GM12878 (cell line): ENCODE data around the gene SLC39A11. TPM values are rescaled to one million over a fixed set of nuclear protein-coding genes. Genes with fewer than 3 reads are reported as not detected.

Experiments
- ATAC-seq: fragments of 200-7000 bp; cut with Tn5 transposase; 3 replicates; pipeline ENCODE4 v1.9.1; 2020; ENCODE audit warnings: mild to moderate bottlenecking, moderate library complexity
- BruUV-seq: library from RNA; stranded (reverse); fragments of 400-500 nt; replicated peaks from 2 replicates; lab custom pipeline; 2021; lab: Mats Ljungman, UMichigan
- CTCF ChIA-PET: fragments of 300-600 bp; sonication (Branson Sonifier 250); formaldehyde crosslinking; extraction: SDS; loops from one replicate; lab custom pipeline; 2021; ENCODE audit warnings: inconsistent platforms; lab: Yijun Ruan, JAX
- POLR2A ChIA-PET: fragments of 350-600 bp; formaldehyde crosslinking; extraction: SDS; loops from one replicate; lab custom pipeline; 2021; ENCODE audit warnings: inconsistent platforms; lab: Charles Lee
- RAD21 ChIA-PET: fragments of 300-600 bp; sonication (Branson Sonifier 250); formaldehyde crosslinking; loops from one replicate; lab custom pipeline; 2023; ENCODE audit warnings: antibody characterized with exemption; ENCODE audit not compliant: unreplicated experiment; lab: Charles Lee
- SMC1A ChIA-PET: fragments of 300-600 bp; sonication (Branson Sonifier 250); formaldehyde crosslinking; loops from one replicate; lab custom pipeline; 2023; ENCODE audit not compliant: unreplicated experiment, uncharacterized antibody; lab: Charles Lee
- DNase-seq: peaks from one replicate; pipeline ENCODE4 v3.0.0-alpha.2; 2011; ENCODE audit warnings: low read depth, low spot score
- FAIRE-seq: peaks from 3 replicates; lab custom pipeline; 2011; peaks lifted over from hg19 to GRCh38; lab: Jason Lieb, UNC
- H2AFZ ChIP-seq: 2 replicates; pipeline ENCODE4 v1.6.0; 2011; ENCODE audit warnings: low read depth, low read length, control low read depth; ENCODE audit not compliant: control insufficient read depth
- H3K27ac ChIP-seq: 2 replicates; pipeline ENCODE4 v1.5.1; 2011; ENCODE audit warnings: control low read depth; ENCODE audit not compliant: control insufficient read depth, insufficient read depth
- H3K27me3 ChIP-seq, 2 experiments: replicated peaks in 1 of 2; 2 replicates each; pipeline versions ENCODE4 v1.6.0 to v1.6.1; 2011; ENCODE audit warnings: low read length in 1 of 2; ENCODE audit not compliant: control insufficient read depth in 2 of 2, insufficient read depth in 2 of 2
- H3K36me3 ChIP-seq, 2 experiments: 2 replicates each; pipeline ENCODE4 v1.5.1; 2011; ENCODE audit warnings: low read length in 1 of 2; ENCODE audit not compliant: control insufficient read depth in 2 of 2, insufficient read depth in 2 of 2
- H3K4me1 ChIP-seq: 2 replicates; pipeline ENCODE4 v1.6.1; 2011; ENCODE audit warnings: mild to moderate bottlenecking, low read length, moderate library complexity, mixed read lengths; ENCODE audit not compliant: control insufficient read depth, insufficient read depth
- H3K4me2 ChIP-seq: 2 replicates; pipeline ENCODE4 v1.6.0; 2011; ENCODE audit warnings: control low read depth; ENCODE audit not compliant: control insufficient read depth, insufficient read depth
- H3K4me3 ChIP-seq: fragments of 200-600 bp; sonication (generic); 2 replicates; pipeline ENCODE4 v1.5.1; 2016
- H3K79me2 ChIP-seq: 2 replicates; pipeline ENCODE4 v1.6.0; 2011; ENCODE audit warnings: low read length; ENCODE audit not compliant: control insufficient read depth, insufficient read depth
- H3K9ac ChIP-seq: 2 replicates; pipeline ENCODE4 v1.8.0; 2011; ENCODE audit warnings: low read length, control low read depth, mixed read lengths; ENCODE audit not compliant: control insufficient read depth, insufficient read depth
- H3K9me3 ChIP-seq: replicated peaks from 3 replicates; pipeline ENCODE4 v1.5.1; 2011; ENCODE audit warnings: mild to moderate bottlenecking, low read length; ENCODE audit not compliant: control insufficient read depth, insufficient read depth
- H4K20me1 ChIP-seq: 2 replicates; pipeline ENCODE4 v1.6.0; 2011; ENCODE audit not compliant: control insufficient read depth, insufficient read depth
- BCL11A ChIP-seq: IDR thresholded peaks from 2 replicates; pipeline ENCODE4 v1.6.1; 2011; ENCODE audit warnings: low read depth, low read length
- CREB1 ChIP-seq: IDR thresholded peaks from 2 replicates; pipeline ENCODE4 v1.6.1; 2012; ENCODE audit warnings: low read depth, mild to moderate bottlenecking, inconsistent platforms
- KAT2A ChIP-seq: conservative IDR thresholded peaks from 2 replicates; pipeline ENCODE4 v1.6.1; 2011; ENCODE audit warnings: low read depth, low read length; ENCODE audit not compliant: control insufficient read depth
- SP1 ChIP-seq: IDR thresholded peaks from one replicate; pipeline ENCODE4 v1.6.1; 2011; ENCODE audit warnings: low read depth, low read length
- SUZ12 ChIP-seq: fragments of 200-600 bp; sonication (generic); IDR thresholded peaks from one replicate; pipeline ENCODE4 v1.6.1; 2018; ENCODE audit warnings: antibody characterized with exemption, mild to moderate bottlenecking; ENCODE audit not compliant: unreplicated experiment
- WGBS: methylation state at CpG from one replicate; pipeline ENCODE4 v1.1.6; 2016; ENCODE audit warnings: low lambda C conversion rate; ENCODE audit not compliant: insufficient replicate concordance, insufficient coverage; ENCODE audit errors: missing lambda C conversion rate; 5-methylcytosine and 5-hydroxymethylcytosine counted together
- in situ Hi-C: fragments of 300-500 bp; cut with MboI; formaldehyde crosslinking; loops from 9 replicates; pipeline ENCODE4 v1.14.3; 2018; ENCODE audit warnings: mixed read lengths
- intact Hi-C: fragments of 100-400 bp; cut with micrococcal nuclease; formaldehyde crosslinking; loops from one replicate; pipeline ENCODE4 v1.14.2; 2022; ENCODE audit not compliant: unreplicated experiment
- polyA plus RNA-seq, 11 experiments: library from polyadenylated mRNA; depleted of rRNA in 4 of 11; unstranded in 6 of 11; stranded (reverse) in 5 of 11; fragments of >200 nt; fragmentation: Nextera tagmentation in 4 of 11; fragmentation: Illumina TruSeq in 1 of 11; extraction: Ambion mirVana in 4 of 11; extraction: Trizol in 1 of 11; gene quantifications; 1 replicate in 1 of 11; 2 replicates in 10 of 11; pipeline versions ENCODE4 v1.2.1 to v1.2.3, GENCODE V29; 2011 to 2016; ENCODE audit warnings: inconsistent platforms in 2 of 11, missing spikeins in 2 of 11, low read depth in 1 of 11
- total RNA-seq, 4 experiments: library from RNA; depleted of rRNA in 3 of 4; stranded (reverse); fragments of >200 nt in 3 of 4; fragmentation: Illumina TruSeq in 1 of 4; extraction: Trizol in 1 of 4; gene quantifications; 2 replicates each; pipeline versions ENCODE4 v1.2.1 to v1.2.3, GENCODE V29; 2013 to 2021

The SLC39A11 gene
- total and polyA plus RNA-seq, 10 of the 15 experiments (the other 5 are each of a cell fraction or from before 2014, with no cell fraction given): 8.6 to 23.8 (median 14.0) TPM

- no peaks in the 10 kb centered on the region; the same call in 1 of the 2 replicates for H3K79me2 ChIP-seq
- H3K4me1 ChIP-seq: peaks cover 5% of the 10 kb centered on the region
- no TSS peak for BruUV-seq
- no peak overlapping the region for H3K27ac ChIP-seq
- no peak overlapping the region for H3K9ac ChIP-seq
- TF ChIP-seq BCL11A: no peak
- no peak for FAIRE-seq
- in situ Hi-C loops: no loop called here
- ChIA-PET POLR2A (interaction anchor here (1.1 kb wide), 1 partner anchor 184 kb away, joined by 6 read pairs; no protein-coding TSS in a partner anchor), RAD21 (interaction anchor here (0.6 to 3.4 kb wide), 5 partner anchors 40 to 255 kb away, joined by 3 to 12 read pairs (median 4); no protein-coding TSS in a partner anchor), CTCF (interaction anchor here (0.9 to 9.0 kb wide), 7 partner anchors 11 to 254 kb away, joined by 3 to 122 read pairs (median 3); no protein-coding TSS in a partner anchor), SMC1A (interaction anchor here (1.2 kb wide), 2 partner anchors 174 to 255 kb away, joined by 4 to 6 read pairs; no protein-coding TSS in a partner anchor)
- H3K36me3 ChIP-seq: no peaks in the 10 kb centered on the region
- no peaks in the 10 kb centered on the region for H4K20me1 ChIP-seq
- no peak overlapping the region for H2AFZ ChIP-seq
- H3K4me3 ChIP-seq: no peak overlapping the region
- DNase-seq: no peak
- H3K9me3 ChIP-seq: no peaks in the 10 kb centered on the region
- H3K4me2 ChIP-seq: no peak overlapping the region
- intact Hi-C loops: no loop called here
- 78% methylated on average over 3 of the region's 3 CpGs for WGBS
- ATAC-seq: no peak
- H3K27me3 ChIP-seq: no peaks in the 10 kb centered on the region
Observed at GRCh38 chr17:72982680-72983079, 109.8 kb downstream of the SLC39A11 start.

- Histone ChIP-seq H3K4me1 (peaks cover 10% of the 10 kb centered on the region), H3K9ac (no peak overlapping the region), H3K36me3 (no peaks in the 10 kb centered on the region), H3K79me2 (no peaks in the 10 kb centered on the region; the same call in 1 of the 2 replicates), H3K9me3 (no peaks in the 10 kb centered on the region; the same call in 1 of the 3 replicates), H3K4me2 (no peak overlapping the region), H4K20me1 (no peaks in the 10 kb centered on the region), H3K27ac (no peak overlapping the region; the same call in 1 of the 2 replicates), H3K4me3 (no peak overlapping the region), H3K27me3 (no peaks in the 10 kb centered on the region), H2AFZ (no peak overlapping the region)
- ChIA-PET RAD21 (no interaction called here), SMC1A (interaction anchor here (0.6 to 0.9 kb wide), 2 partner anchors 24 to 212 kb away, joined by 3 read pairs; no protein-coding TSS in a partner anchor), CTCF (interaction anchor here (3.8 kb wide), 1 partner anchor 8 kb away, joined by 17 read pairs; no protein-coding TSS in a partner anchor), POLR2A (no interaction called here)
- in situ Hi-C loops (no loop called here), intact Hi-C loops (no loop called here)
- DNase-seq (no peak), ATAC-seq (no peak), FAIRE-seq (no peak)
- TF ChIP-seq CREB1 (no peak), SUZ12 (no peak), SP1 (no peak), KAT2A (no peak), BCL11A (no peak)
- no TSS peak for BruUV-seq
- 84% methylated on average over 9 of the region's 9 CpGs for WGBS
Observed at GRCh38 chr17:72978593-72979218, 113.8 kb downstream of the SLC39A11 start.
